ENCODE data around the gene TCP11L1.
"Not testable (repeated sequence)": the region's sequence is repeated elsewhere in the genome, so short reads cannot be mapped to it uniquely, and the experiment has no call there.

The TCP11L1 gene

GRCh38 chr11:33029218-33029617 lies 10.2 kb upstream of the TCP11L1 start:
- not testable (repeated sequence) for DNase-seq

DNA sequence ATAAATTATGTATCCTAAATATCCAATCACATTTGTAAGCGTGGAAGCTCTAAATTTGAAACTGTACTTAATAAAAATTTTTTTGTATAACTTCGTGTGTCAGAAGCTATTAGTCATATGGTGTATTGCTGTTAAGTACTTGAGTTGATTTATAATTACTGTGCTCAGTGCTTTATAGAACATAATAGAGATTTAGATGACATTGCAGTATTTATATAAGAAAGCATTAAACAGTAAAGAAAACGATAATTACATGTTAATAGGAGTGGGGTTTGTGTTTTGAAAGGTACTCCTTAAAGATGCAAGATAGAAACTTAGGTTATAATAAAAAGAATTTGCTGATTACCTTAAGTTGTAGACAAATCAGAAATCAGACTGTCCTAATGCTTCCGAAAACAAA lies 5.9 kb upstream of the TCP11L1 start:
- DNase-seq = no peak

- no peak for DNase-seq
These were observed 4.4 kb upstream of the TCP11L1 start for GRCh38 chr11:33035011-33035410.

GRCh38 chr11:33040033-33040861 lies 875 bp downstream of the TCP11L1 start:
- no peak for DNase-seq

- no peak for DNase-seq
These were observed 1.6 kb downstream of the TCP11L1 start for GRCh38 chr11:33040862-33041453.

- DNase-seq = no peak
These were observed 4.0 kb downstream of the TCP11L1 start for GRCh38 chr11:33043221-33043830.

GRCh38 chr11:33044285-33044756 lies 4.9 kb downstream of the TCP11L1 start:
- no peak for DNase-seq

GRCh38 chr11:33045551-33046255 lies 6.3 kb downstream of the TCP11L1 start:
- DNase-seq = no peak

DNA sequence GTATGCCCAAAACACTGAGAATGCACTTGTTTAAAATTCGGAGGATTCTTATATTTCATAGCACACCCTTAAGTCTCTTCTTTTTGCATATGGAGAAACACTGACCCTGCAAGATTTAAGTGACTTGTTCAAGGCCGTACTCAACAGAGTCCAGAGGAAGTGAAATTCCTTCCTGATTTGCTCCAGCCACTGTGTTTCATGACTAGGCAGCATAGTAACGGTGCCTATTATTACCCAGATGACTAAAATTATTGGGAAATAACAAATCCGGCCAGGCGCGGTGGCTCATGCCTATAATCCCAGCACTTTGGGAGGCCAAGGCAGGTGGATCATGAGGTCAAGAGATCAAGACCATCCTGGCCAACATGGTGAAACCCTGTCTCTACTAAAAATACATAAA lies 9.3 kb downstream of the TCP11L1 start:
- DNase-seq = not testable (repeated sequence)

DNA sequence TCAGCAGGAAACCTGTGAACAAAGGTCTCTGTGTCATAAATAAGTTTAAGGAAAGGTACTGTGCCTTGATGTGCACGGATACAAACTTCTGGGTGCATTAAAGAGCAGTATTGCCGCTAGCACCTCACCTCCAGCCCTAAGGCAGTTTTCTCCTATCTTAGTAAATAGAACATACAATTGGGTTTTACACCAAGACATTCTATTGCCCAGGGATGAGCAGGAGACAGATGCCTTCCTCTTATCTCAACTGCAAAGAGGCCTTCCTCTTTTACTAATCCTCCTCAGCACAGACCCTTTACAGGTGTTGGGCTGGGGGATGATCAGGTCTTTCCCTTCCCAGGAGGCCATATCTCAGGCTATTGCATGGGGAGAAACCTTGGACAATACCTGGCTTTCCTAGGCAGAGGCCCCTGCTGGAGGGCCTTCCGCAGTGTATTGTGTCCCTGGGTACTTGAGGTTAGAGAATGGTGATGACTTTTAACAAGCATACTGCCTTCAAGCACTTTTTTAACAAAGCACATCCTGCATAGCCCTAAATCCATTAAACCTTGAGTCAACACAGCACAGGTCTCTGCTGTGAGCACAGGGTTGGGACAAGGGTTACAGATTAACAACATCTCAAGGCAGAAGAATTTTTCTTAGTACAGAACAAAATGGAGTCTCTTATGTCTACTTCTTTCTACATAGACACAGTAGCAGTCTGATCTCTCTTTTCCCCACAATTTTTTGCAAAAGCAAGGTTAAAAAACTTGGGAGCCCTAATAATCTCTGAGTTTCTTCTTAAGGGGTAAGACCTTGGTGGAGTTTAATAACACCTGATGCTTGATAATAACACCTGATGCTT lies 10.4 kb downstream of the TCP11L1 start:
- not testable (repeated sequence) for DNase-seq

- DNase-seq = no peak
These were observed 12.9 kb downstream of the TCP11L1 start for GRCh38 chr11:33052231-33052630.

DNA sequence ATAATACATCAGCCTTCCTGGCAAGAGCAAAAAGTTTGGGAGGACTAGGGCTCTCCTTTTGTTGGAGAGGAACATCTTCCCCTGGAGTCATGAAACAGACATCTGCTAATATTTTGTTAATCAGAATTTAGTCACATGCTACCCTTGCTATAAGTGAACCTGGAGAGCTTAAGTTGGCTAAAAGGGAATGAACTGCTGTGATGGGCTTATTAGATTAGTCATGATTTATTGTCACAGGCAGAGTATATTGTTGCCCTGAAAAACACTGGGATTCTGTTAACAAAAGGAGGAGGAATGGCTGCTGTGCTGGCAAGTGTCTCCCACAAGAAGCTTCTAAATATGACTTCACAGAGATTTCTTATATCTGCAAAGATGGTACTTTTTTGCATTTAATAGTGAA lies 16.0 kb downstream of the TCP11L1 start:
- no peak for DNase-seq

DNA sequence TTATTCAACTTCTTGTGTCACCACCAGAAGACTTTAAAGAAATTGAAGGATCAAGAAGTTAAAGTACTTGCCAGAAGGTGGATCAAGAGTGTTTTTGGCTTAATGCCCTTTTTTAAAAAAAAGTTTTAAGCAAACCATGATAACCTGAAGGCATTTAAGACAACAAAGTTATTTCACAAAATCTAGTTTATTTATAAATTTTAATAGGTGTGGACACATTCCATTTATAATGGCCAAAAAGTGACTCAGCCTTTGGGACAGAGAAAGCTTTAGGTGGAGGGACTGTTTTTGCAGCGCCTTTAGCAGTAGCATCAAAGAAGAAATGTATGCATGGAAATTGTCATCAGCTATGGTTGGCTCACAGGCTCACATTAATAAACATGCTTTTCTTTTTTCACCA lies 17.9 kb downstream of the TCP11L1 start:
- DNase-seq = no peak

DNA sequence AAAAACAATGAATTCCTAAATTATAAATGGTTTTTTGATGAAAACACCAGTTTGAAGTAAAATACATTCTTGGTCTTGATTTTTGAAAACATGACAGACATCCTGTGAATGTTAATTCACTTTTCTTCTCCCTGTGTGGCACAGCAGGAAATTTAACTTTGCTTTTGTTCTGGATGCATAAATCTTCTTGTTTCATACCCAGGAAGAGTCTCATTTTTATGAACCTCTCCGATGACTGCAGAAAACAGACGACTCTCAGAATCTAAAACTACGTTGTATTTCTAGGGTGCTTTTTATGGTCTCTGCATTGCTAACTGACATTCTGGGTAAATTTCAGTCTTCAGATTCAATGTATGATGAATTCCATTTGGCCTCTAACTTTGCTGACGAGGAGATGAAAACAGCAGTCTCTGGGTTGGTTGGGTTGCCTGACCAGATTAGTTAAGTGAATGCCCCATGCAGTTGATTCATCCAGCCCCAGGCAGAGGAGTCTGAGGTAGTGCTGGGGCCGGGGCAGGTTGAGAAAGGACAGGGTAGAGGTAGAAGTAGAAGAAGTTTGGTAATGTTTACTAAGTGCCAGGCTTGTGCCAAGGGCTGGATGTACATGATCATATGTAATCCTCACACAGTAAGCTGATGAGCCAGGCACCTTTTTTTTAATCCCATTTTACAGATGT lies 20.1 kb downstream of the TCP11L1 start:
- no peak for DNase-seq

- no peak for DNase-seq
These were observed 20.9 kb downstream of the TCP11L1 start for GRCh38 chr11:33060271-33060670.

DNA sequence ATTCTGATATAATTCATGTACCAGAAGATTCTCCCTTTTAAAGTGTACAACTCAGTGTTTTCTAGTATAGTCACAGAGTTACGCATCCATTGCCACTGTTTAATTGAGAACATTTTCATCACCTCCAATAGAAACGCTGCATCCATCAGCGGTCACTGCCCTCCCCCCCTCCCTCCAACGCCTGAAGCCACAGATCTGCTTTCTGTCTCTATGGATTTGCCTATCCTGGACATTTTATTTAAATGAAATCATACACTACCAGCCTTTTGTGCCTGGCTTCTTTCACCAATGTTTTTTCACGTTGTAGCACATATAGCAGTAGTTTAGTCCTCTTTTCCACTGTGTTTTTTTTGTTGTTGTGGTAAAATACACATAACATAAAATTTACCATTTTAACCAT lies 22.8 kb downstream of the TCP11L1 start:
- no peak for DNase-seq

DNA sequence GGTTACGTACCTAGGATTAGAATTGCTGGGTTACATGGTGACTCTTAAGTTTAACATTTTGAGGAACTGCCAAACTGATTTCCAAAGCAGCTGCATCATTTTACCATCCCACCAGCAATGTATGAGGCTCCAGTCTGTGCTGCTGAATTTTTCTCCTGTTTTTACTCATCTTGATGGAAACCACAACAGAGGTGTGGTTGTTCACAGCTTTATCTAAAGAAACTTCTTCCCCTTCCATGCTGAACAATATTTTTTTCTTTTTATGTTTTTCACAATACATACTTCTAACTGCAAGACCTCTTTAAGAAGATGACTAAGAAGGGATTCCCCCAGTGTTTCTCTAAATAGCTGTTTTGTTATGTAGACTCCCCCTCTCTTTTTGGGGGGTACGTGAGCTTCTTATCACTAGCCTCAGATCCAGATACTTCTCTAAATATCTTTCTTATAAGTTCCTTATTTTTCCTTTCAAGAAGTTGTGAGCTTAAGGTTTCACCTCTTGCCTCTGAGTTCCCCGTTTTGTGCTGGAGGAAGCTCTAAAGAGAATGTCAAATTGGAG lies 24.0 kb downstream of the TCP11L1 start:
- DNase-seq = no peak

DNA sequence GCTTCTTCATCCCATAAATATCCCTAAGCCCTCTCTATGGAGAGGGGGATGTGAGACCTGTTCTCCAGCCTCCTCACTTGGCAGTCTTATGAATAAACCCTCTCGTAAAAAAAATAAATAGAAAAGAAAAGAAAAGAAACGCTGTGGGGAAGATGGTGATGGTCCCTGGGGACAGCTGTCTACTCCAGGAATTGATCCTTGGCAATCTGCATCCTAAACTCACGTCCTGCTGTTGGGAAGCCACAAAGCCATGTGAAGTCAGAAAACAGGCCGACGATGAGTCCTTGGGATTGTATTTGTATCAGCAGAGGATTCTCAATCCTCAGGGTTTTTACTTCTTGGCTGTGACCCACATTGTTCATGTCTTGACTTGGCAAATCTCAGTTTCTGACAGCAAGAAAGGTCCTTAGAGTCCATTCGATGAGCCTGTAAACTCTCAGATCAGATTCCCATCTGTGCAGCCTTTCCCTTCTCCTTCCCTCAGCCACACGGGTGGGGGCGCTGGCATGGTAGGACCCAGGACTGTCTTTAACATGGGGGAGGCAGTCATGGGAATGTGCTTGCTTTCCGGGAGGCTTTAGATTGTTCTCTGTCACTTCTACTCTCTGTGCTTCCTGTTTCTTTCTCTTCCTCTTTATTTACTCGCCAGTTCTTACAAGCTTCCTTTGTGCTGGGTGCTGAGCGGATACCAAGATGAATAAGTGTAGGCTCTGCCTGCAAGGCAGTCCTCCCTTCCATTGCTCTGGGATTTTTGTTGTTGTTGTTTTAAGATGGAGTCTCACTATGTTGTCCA lies 24.9 kb downstream of the TCP11L1 start:
- no peak for DNase-seq

DNA sequence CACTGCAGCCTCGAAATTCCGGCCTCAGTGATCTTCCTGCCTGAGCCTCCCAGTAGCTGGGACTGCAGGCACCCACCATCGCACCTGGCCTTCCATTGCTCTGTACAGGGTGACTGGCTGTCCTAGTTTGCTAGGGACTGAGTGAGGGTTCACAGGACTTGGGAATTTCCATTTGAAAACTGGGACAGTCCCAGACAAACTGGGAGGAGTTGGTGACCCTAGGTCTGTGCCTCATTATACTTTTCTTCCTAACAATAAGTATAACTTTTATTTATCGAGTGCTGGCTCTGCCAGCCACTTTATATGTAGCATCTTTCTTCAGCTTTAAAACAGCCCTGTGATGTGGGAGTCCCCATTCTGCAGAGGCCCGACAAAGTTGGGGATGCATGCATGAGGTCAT lies 25.5 kb downstream of the TCP11L1 start:
- DNase-seq = no peak

DNA sequence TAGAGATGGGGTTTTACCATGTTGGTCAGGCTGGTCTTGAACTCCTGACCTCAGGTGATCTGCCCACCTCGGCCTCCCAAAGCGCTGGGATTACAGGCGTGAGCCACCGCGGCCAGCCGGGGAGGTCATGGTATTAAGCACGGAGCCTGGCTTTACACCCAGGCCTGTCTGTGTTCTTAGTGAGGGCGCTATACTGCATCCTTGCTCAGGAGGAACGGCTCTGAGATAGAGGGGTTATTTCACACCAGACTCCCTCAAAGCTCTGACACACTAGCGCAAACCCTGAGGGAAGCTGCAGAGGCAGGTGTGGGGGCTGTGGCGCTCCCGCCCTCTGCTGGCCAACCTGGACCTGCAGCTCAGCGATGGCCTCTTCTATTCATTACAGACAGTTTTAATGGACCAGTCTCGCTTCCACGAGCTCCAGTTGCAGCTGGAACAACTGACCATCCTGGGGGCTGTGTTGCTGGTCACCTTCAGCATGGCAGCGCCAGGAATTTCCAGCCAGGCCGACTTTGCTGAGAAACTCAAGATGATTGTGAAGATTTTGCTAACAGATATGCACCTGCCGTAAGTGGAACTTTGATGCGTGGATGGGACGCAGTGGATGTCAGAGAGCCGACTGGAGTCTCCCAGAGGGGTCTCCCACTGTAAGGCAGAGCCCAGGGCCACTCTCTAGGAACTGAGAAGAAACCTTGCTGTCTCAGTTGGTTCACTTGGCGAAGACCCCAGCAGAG lies 26.2 kb downstream of the TCP11L1 start:
- peak; percentile 54 for DNase-seq

All from kidney glomerular epithelial cell (primary cell).